ENCODE measurements around the gene OR51S1.
"Not testable (repeated sequence)": the region's sequence is repeated elsewhere in the genome, so short reads cannot be mapped to it uniquely, and the experiment has no call there.

The OR51S1 gene

GRCh38 chr11:4808476-4808875 lies 40.5 kb downstream of the OR51S1 start:
- DNase-seq (ENCODE audit: low read depth, low spot score), result no peak

GRCh38 chr11:4804280-4804679 lies 44.7 kb downstream of the OR51S1 start, which contains the start of gene OR52R1:
OR52R1 (minus strand) TSS chr11:4804380; CDS start chr11:4804380, 0 bp downstream.
- no peak for DNase-seq (ENCODE audit: low read depth, low spot score)

- not testable (repeated sequence) for DNase-seq (ENCODE audit: low read depth, low spot score)
Observed at GRCh38 chr11:4801316-4801715, 47.7 kb downstream of the OR51S1 start.

GRCh38 chr11:4798427-4799183 lies 50.4 kb downstream of the OR51S1 start:
- no peak for DNase-seq (ENCODE audit: low read depth, low spot score)
